ENCODE results near the gene CD209.

The CD209 gene

DNA sequence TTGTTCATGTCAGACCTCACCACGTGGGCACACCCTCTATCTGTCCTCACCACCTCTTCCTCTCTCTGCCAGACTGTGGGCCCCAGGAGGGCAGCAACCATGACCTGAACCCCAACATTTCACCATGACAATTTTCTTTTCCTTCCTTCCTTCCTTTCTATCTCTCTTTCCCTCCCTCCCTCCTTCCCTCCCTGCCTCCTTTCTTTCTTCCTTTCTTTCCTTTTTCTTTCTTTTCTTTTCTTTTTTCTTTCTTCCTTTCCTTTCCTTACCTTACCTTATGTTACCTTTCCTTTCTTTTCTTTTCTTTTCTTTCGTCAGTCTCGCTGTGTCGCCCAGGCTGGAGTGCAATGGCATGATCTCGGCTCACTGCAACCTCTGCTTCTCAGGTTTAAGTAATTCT, 36.7 kb downstream of the CD209 start:
- Histone ChIP-seq H3K9ac (ENCODE audit: low read depth, low read length) (no peak overlapping the region), H3K4me3 (ENCODE audit: low read depth in 1 of 2, low read length in 2 of 2) (no peak overlapping the region), H3K79me2 (ENCODE audit: insufficient read depth, low read length) (no peaks in the 10 kb centered on the region), H3K4me2 (ENCODE audit: insufficient read depth, low read length) (no peak overlapping the region), H3K4me1 (ENCODE audit: insufficient read depth, low read length) (no peaks in the 10 kb centered on the region), H2AFZ (ENCODE audit: low read depth, low read length) (no peak overlapping the region), H3K27me3 (ENCODE audit: insufficient read depth, low read length, poor library complexity) (no peaks in the 10 kb centered on the region), H3K9me3 (ENCODE audit: insufficient read depth, low read length, severe bottlenecking) (no peaks in the 10 kb centered on the region), H3K27ac (ENCODE audit: low read length) (no peak overlapping the region), H4K20me1 (ENCODE audit: insufficient read depth, low read length) (no peaks in the 10 kb centered on the region), H3K36me3 (ENCODE audit: insufficient read depth, low read length) (no peaks in the 10 kb centered on the region)
- DNase-seq = no peak
- no peak for ATAC-seq (ENCODE audit: insufficient read depth, low read depth)
- TF ChIP-seq, protein P1, sequence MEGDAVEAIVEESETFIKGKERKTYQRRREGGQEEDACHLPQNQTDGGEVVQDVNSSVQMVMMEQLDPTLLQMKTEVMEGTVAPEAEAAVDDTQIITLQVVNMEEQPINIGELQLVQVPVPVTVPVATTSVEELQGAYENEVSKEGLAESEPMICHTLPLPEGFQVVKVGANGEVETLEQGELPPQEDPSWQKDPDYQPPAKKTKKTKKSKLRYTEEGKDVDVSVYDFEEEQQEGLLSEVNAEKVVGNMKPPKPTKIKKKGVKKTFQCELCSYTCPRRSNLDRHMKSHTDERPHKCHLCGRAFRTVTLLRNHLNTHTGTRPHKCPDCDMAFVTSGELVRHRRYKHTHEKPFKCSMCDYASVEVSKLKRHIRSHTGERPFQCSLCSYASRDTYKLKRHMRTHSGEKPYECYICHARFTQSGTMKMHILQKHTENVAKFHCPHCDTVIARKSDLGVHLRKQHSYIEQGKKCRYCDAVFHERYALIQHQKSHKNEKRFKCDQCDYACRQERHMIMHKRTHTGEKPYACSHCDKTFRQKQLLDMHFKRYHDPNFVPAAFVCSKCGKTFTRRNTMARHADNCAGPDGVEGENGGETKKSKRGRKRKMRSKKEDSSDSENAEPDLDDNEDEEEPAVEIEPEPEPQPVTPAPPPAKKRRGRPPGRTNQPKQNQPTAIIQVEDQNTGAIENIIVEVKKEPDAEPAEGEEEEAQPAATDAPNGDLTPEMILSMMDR (IDR thresholded peaks at IDR 0.05; ENCODE audit: borderline replicate concordance, extremely low read depth, low read length, poor library complexity, severe bottlenecking) = no peak
- no peak for TF ChIP-seq EZH2 (IDR thresholded peaks at IDR 0.05; ENCODE audit: borderline replicate concordance, low read depth, low read length, severe bottlenecking)

DNA sequence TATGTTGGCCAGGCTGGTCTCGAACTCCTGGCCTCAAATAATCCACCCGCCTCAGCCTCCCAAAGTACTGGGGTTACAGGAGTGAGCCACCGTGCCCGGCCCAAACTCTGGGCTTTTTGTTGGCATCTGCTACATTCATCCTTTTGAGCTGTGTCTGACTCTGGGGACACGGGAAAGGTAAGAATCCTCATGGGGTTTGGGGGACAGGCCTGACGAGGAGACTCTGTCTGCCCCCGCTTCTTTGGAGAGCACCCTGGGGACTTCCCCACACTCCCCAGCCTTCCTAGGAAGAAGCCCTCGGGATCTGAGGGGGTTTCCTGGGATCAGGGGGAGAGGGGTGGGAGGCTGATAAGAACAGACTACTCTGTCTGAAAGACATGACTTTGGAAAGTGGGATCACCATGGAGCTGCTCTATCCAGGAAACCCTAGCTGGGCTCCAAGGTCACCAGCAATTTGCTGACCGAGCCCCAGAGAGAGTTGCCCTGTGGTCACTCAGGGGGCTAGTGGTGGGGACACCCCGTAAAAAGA, 37.3 kb downstream of the CD209 start:
- no peaks in the 10 kb centered on the region for H4K20me1 ChIP-seq (ENCODE audit: insufficient read depth, low read length)
- H3K27ac ChIP-seq (ENCODE audit: low read length) = no peak overlapping the region
- H3K27me3 ChIP-seq (ENCODE audit: insufficient read depth, low read length, poor library complexity) = no peaks in the 10 kb centered on the region
- H3K4me1 ChIP-seq (ENCODE audit: insufficient read depth, low read length) = no peaks in the 10 kb centered on the region
- no peak overlapping the region for H3K4me2 ChIP-seq (ENCODE audit: insufficient read depth, low read length)
- no peak for DNase-seq
- no peaks in the 10 kb centered on the region for H3K36me3 ChIP-seq (ENCODE audit: insufficient read depth, low read length)
- no peak overlapping the region for H2AFZ ChIP-seq (ENCODE audit: low read depth, low read length)
- no peaks in the 10 kb centered on the region for H3K79me2 ChIP-seq (ENCODE audit: insufficient read depth, low read length)
- H3K9me3 ChIP-seq (ENCODE audit: insufficient read depth, low read length, severe bottlenecking) = no peaks in the 10 kb centered on the region
- TF ChIP-seq, protein P1 (IDR thresholded peaks at IDR 0.05; ENCODE audit: borderline replicate concordance, extremely low read depth, low read length, poor library complexity, severe bottlenecking) = no peak
- no peak overlapping the region for H3K9ac ChIP-seq (ENCODE audit: low read depth, low read length)
- H3K4me3 ChIP-seq (ENCODE audit: low read depth in 1 of 2, low read length in 2 of 2) = no peak overlapping the region
- no peak for ATAC-seq (ENCODE audit: insufficient read depth, low read depth)

DNA sequence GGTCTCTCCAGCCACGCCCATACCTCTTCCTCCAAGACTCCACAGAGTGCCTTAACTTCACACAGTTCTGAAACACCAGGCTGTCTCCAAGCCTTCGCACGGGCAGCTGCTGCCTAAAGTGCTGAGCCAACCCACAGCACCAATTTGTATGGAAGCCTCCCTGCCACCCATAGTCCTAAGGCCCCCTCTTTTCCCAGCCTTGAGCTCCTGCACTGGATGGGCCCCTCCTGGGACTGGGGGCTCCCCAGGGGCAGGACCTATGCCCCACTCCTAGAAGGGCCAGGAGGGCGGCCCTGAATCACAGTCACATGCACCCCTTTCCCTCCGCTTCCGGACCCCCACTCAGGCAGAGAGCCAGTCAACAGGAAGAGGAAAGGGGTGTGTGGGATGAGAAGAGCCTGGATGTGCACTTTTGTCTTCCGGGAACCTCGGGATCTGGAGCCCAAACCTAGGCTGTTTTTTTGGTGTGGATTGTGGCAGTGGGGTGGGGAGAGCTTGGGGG, 40.3 kb downstream of the CD209 start:
- ATAC-seq (ENCODE audit: insufficient read depth, low read depth) = no peak

More for the DNA sequence above, 40.3 kb downstream of the CD209 start:
- Histone ChIP-seq H2AFZ (ENCODE audit: low read depth, low read length) (no peak overlapping the region), H3K4me3 (ENCODE audit: low read depth in 1 of 2, low read length in 2 of 2) (no peak overlapping the region), H3K27me3 (ENCODE audit: insufficient read depth, low read length, poor library complexity) (no peaks in the 10 kb centered on the region), H3K36me3 (ENCODE audit: insufficient read depth, low read length) (no peaks in the 10 kb centered on the region), H3K4me2 (ENCODE audit: insufficient read depth, low read length) (no peak overlapping the region), H3K79me2 (ENCODE audit: insufficient read depth, low read length) (no peaks in the 10 kb centered on the region), H3K9ac (ENCODE audit: low read depth, low read length) (no peak overlapping the region), H3K4me1 (ENCODE audit: insufficient read depth, low read length) (no peaks in the 10 kb centered on the region), H4K20me1 (ENCODE audit: insufficient read depth, low read length) (no peaks in the 10 kb centered on the region), H3K27ac (ENCODE audit: low read length) (no peak overlapping the region), H3K9me3 (ENCODE audit: insufficient read depth, low read length, severe bottlenecking) (no peaks in the 10 kb centered on the region)
- no peak for DNase-seq
- TF ChIP-seq, protein P1 (IDR thresholded peaks at IDR 0.05; ENCODE audit: borderline replicate concordance, extremely low read depth, low read length, poor library complexity, severe bottlenecking) = no peak
- TF ChIP-seq EZH2 (IDR thresholded peaks at IDR 0.05; ENCODE audit: borderline replicate concordance, low read depth, low read length, severe bottlenecking) = no peak
